GM19193 (cell line): ENCODE measurements around the gene MFSD6.

Experiments used
- POLR2A ChIP-seq: IDR thresholded peaks from 4 replicates; pipeline ENCODE4 v1.6.1; 2011; ENCODE audit not compliant: insufficient read depth, insufficient read length; ENCODE audit errors: extremely low read depth

The MFSD6 gene

GRCh38 chr2:190425221-190425866 lies 17.2 kb downstream of the MFSD6 start:
- no peak for TF ChIP-seq POLR2A

DNA sequence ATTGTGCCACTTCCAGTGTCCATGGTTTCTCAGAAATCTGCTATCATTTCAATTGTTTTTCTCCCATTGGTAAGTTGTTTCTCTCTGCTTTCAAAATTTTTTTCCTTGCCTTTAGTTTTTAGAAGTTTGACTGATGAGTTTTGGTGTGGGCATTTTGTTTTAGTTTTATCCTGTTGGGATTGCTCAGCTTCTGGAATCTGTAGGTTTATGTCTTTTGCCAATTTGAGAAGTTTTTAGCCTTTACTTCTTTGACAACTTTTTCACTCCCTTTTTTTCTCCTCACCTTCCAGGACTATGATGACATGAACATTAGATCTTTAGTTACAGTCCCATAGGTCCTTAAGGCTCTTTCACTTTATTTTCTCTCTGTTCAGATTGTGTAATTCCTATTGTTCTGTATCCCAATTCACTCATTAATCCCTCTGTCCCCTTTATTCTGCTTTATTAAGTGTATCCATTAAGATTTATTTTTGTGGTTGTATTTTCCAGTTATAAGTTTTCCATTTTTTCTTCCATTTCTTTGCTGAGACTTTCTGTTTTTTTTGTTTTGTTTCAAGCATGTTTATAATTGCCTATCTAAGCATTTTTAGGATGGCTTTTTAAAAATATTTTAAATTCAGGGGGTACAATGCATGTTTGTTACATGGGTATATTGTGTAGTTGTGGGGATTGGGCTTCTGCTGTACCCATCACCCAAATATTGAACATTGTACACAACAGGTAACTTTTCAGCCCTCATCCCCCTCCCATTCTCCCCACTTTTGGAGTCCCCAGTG lies 17.9 kb downstream of the MFSD6 start:
- TF ChIP-seq POLR2A: no peak

- no peak for TF ChIP-seq POLR2A
These were observed 23.8 kb downstream of the MFSD6 start for GRCh38 chr2:190431907-190432306.

GRCh38 chr2:190432567-190433231 lies 24.5 kb downstream of the MFSD6 start:
- no peak for TF ChIP-seq POLR2A

DNA sequence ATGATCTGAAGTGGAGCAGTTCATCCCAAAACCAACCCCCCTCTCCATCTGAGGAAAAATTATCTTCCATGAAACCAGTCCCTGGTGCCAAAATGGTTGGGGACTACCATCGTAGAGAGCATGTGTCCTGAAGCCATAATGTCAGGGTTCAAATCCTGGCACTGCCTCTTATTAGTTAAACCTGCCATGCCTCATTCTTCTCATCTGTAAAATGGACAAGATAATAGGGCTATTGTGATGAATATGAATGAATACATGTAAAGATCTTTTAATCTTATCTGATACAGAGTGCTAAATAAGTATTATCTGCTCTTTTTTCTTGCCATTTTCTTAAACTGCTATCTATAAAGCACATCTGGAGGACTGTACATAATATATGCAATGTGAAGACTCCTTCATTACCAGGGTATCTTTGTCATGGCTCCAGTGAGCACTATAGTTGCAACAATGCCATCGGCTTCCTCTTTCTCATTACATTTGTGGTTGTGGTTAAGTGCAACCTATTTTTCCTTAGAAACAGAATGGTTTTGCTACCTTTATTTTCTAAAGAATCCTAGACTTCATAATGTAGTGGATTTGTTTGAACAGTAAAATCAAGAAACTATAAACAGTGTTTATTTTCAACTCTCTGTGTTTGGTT lies 27.0 kb downstream of the MFSD6 start:
- TF ChIP-seq POLR2A: no peak

- TF ChIP-seq POLR2A: no peak
These were observed 28.4 kb downstream of the MFSD6 start for GRCh38 chr2:190436557-190436956.

- no peak for TF ChIP-seq POLR2A
These were observed 32.0 kb downstream of the MFSD6 start for GRCh38 chr2:190440113-190440512.

DNA sequence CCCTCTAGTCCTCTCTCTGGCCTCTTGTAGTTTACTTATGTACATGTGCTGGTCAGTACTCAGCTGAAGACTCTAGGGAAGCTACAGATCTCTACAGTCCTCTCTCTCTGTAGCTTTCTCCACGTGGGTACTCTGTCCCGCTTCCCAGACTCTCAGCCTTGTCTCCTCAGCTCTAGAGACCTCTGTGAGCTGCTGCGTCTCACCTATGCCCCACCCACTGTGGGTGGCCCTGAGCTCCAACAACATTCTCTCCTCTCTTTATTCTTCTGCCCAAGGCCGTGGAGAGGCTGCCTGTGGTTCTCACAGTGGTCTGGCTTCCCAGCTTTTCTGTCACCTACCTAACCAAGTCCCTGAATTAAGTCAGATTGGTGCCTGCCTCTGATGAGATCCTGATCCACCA lies 33.4 kb downstream of the MFSD6 start:
- TF ChIP-seq POLR2A: no peak

- no peak for TF ChIP-seq POLR2A
These were observed 34.9 kb downstream of the MFSD6 start for GRCh38 chr2:190443055-190443454.

DNA sequence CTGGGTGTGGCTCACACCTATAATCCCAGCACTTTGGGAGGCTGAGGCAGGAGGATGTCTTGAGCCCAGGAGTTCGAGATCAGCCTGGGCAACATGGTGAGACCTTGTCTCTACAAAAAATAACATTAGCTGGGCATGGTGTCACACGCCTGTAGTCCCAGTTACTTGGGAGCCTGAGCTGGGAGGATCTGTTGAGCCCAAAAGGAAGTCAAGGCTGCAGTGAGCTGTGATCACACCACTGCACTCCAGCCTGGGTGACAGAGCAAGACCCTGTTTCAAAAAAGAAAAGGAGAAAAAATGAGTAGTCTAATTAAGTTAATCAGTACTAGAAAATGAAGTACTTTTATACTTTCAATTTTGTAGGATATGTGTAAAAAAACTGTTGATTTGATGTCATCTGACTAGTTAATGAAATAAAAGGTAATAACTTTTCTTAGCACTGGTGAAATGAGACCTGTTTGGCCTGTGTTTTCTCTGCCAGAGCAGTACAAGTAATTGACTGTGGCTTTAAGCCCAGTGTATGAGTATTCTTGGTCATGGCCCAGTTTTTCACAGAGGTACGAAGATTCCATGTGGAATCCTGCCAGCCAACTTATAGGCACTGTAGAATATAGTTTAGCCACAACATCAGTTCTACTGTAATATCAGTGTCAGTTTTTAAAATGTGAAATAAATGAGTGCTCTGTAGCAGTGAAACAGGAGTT lies 35.8 kb downstream of the MFSD6 start:
- no peak for TF ChIP-seq POLR2A

DNA sequence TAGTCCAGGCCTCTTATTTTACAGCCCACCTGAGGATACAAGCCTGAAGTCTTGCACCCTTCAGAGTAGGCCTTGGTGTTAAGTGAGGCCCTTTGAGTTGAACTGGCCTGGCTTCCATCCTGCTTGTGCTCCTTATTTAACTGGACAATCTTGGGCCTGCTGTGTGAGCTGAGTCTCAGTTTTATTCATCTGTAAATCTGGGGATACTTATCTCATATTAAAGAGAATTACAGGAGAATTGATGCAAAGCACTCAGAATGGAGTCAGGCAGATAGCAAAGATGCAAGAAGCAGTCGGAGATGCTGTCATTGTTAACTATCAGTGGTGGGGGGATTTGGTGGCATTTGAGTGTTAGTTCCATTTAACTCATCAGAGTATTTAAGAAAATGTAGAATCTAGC lies 36.8 kb downstream of the MFSD6 start:
- no peak for TF ChIP-seq POLR2A

DNA sequence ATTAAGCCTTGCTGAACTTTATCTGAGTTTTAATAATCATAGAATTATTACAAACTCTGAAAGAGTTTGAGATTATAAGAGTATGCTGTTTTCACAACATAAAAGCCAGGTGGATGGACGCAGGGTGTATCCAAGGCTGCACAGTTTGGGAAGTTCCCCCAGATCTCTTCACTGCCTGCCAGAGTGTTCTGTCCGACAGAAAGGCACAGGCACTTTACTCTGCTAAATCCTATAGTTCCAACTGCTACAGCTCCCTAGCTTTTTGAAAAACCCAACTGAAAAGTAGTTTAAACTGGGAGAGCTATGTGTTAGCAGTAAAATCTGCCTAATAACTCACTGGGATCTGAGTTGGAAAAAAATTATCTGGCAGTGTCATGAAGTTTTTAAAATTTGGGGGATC lies 38.0 kb downstream of the MFSD6 start:
- no peak for TF ChIP-seq POLR2A

DNA sequence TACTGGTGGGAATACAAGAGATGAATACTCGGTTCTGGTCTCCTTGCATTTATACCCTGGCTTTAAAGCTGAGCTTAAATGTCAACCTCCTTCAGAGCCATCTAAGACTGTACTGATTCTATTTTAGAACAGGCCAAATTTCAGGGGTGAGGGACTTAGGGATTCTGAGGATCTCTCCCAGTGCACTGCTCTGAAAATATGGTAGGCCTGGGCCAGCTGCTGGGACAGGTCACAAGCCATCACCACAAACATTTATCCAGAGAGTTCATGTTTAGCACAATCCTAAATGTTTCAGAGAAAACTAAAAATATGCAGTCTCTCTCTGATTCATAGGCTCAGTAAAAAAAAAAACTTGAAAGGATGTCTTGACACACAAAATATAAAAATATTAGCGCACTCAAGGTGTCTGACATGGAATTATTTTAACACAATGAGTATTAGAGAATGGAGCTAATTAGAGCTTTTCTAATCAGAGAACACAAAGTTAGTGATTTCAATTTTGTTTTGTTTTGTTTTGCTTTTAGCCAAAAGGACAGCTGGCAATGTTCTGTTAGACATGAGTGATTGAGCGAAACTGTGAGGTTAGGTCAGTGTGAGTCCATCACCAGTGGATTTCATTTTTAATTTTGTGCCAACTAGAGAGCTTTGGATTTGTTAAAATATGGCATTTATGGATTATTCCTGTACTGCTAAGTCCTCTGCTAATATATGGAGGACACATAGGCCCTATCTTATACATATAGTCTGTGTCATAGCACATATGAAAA lies 38.8 kb downstream of the MFSD6 start:
- TF ChIP-seq POLR2A: no peak

GRCh38 chr2:190447766-190448165 lies 39.6 kb downstream of the MFSD6 start:
- TF ChIP-seq POLR2A: no peak
